ENCODE measurements around the gene ZSCAN10.
A peak's percentile ranks its signal among the peaks of the same experiment; 100 is the strongest.

The ZSCAN10 gene

GRCh38 chr16:3106205-3106928 lies 7.3 kb upstream of the ZSCAN10 start:
- no peaks in the 10 kb centered on the region for H3K9me2 ChIP-seq (replicated peaks; ENCODE audit: low read depth, low read length)
- no peaks in the 10 kb centered on the region for H3K79me2 ChIP-seq (ENCODE audit: insufficient read depth, low read length)
- no peak for TF ChIP-seq CTCF (conservative IDR thresholded peaks at IDR 0.05; ENCODE audit: low read length)
- no peak for TF ChIP-seq EZH2phosphoT487 (IDR thresholded peaks at IDR 0.05; ENCODE audit: borderline replicate concordance)
- H3K4me3 ChIP-seq (ENCODE audit: low read length, poor library complexity, severe bottlenecking), result peak overlapping the region; percentile 76
- H3K9ac ChIP-seq (ENCODE audit: low read depth, low read length, poor library complexity, severe bottlenecking), result peak overlapping the region; percentile 91
- no peaks in the 10 kb centered on the region for H3K4me1 ChIP-seq (ENCODE audit: insufficient read depth, low read length, poor library complexity, severe bottlenecking)
- H4K20me1 ChIP-seq (ENCODE audit: insufficient read depth, low read length, poor library complexity, severe bottlenecking), result no peaks in the 10 kb centered on the region
- peak overlapping the region; percentile 73 for H2AFZ ChIP-seq (ENCODE audit: low read length)
- no peaks in the 10 kb centered on the region for H3K27me3 ChIP-seq (ENCODE audit: insufficient read depth, low read length, poor library complexity, severe bottlenecking)
- H3K36me3 ChIP-seq (ENCODE audit: insufficient read depth, low read length), result no peaks in the 10 kb centered on the region
- H3F3A ChIP-seq (ENCODE audit: low read depth), result no peaks in the 10 kb centered on the region
- H3K9me3 ChIP-seq (ENCODE audit: insufficient read depth, low read depth, low read length), result no peaks in the 10 kb centered on the region
- peak overlapping the region; percentile 75 for H3K4me2 ChIP-seq (ENCODE audit: low read depth, low read length, poor library complexity, severe bottlenecking)

DNA sequence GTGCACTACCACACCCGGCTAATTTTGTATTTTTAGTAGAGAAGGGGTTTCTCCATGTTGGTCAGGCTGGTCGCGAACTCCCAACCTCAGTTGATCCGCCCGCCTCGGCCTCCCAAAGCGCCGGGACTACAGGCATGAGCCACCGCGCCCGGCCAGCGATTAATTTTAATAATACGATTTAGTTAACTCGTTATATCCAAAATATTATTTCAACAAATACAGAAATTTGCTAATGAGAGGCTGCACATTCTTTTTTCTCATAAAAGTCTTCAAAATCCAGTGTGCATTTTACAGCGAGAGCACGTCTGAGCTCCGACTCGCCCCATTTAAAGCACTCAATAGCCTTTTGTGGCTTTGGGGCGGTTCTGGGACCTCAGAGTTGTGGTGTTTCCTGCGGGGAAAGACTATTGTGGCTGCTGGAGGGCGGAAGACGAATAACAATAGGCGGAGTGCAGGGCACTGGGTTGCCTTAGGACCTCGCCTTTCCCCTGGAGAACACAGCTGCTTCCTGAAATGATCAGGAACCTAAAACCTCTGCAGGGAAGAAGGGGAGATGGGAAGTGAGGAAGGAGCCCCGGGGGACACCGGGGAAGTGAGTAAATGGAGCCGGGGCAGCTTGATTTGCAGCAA lies 2.9 kb upstream of the ZSCAN10 start:
- no peaks in the 10 kb centered on the region for H3K79me2 ChIP-seq (ENCODE audit: insufficient read depth, low read length)
- no peaks in the 10 kb centered on the region for H3K27me3 ChIP-seq (ENCODE audit: insufficient read depth, low read length, poor library complexity, severe bottlenecking)
- no peaks in the 10 kb centered on the region for H3K9me2 ChIP-seq (replicated peaks; ENCODE audit: low read depth, low read length)
- H3K4me3 ChIP-seq (ENCODE audit: low read length, poor library complexity, severe bottlenecking), result no peak overlapping the region
- no peaks in the 10 kb centered on the region for H3F3A ChIP-seq (ENCODE audit: low read depth)
- TF ChIP-seq CTCF (conservative IDR thresholded peaks at IDR 0.05; ENCODE audit: low read length) (no peak), EZH2phosphoT487 (IDR thresholded peaks at IDR 0.05; ENCODE audit: borderline replicate concordance) (no peak)
- no peaks in the 10 kb centered on the region for H3K4me1 ChIP-seq (ENCODE audit: insufficient read depth, low read length, poor library complexity, severe bottlenecking)
- no peaks in the 10 kb centered on the region for H4K20me1 ChIP-seq (ENCODE audit: insufficient read depth, low read length, poor library complexity, severe bottlenecking)
- no peaks in the 10 kb centered on the region for H3K36me3 ChIP-seq (ENCODE audit: insufficient read depth, low read length)
- no peak overlapping the region for H3K4me2 ChIP-seq (ENCODE audit: low read depth, low read length, poor library complexity, severe bottlenecking)
- H3K9me3 ChIP-seq (ENCODE audit: insufficient read depth, low read depth, low read length), result no peaks in the 10 kb centered on the region
- H3K9ac ChIP-seq (ENCODE audit: low read depth, low read length, poor library complexity, severe bottlenecking), result no peak overlapping the region
- H2AFZ ChIP-seq (ENCODE audit: low read length), result no peak overlapping the region

DNA sequence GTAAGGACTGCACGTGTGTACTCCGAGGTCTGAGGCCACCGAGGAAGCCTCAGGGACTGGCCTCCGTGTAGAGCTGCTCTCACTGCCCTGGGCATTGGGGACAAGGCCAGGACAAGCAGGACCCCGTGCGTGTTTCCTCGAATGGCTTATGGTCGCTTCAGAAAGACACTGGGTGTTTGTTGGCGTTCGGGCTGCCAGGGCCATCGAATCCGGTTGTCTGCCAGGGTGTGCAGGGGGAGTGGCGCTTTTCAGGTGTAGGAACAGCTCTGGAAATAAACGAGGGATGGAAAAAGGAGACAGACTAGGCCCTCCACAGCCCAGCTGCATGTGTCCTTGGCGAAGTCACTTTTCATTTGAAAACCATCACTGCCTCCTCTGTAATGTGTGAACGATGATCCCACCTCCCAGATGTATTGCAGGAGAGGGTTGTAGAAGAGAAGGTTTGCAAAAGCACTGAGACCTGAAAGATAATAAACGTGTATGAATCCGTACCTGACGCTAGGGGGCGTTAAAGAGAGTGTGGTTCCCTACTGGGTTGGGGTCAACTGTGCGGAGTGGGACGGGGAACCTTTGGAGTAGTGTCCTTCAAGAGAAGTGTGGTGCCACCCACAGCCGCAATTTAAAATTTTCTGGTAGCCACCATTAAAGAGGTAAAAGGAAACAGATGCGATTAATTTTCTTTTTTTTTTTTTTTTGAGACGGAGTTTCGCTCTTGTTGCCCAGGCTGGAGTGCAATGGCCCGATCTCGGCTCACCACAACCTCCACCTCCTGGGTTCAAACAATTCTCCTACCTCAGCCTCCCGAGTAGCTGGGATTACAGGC lies 2.1 kb upstream of the ZSCAN10 start:
- H3K4me2 ChIP-seq (ENCODE audit: low read depth, low read length, poor library complexity, severe bottlenecking), result no peak overlapping the region
- H3F3A ChIP-seq (ENCODE audit: low read depth), result no peaks in the 10 kb centered on the region
- peaks cover under 1% of the 10 kb centered on the region for H3K4me1 ChIP-seq (ENCODE audit: insufficient read depth, low read length, poor library complexity, severe bottlenecking)
- no peak overlapping the region for H3K9ac ChIP-seq (ENCODE audit: low read depth, low read length, poor library complexity, severe bottlenecking)
- H3K9me2 ChIP-seq (replicated peaks; ENCODE audit: low read depth, low read length), result no peaks in the 10 kb centered on the region
- H3K4me3 ChIP-seq (ENCODE audit: low read length, poor library complexity, severe bottlenecking), result no peak overlapping the region
- H3K79me2 ChIP-seq (ENCODE audit: insufficient read depth, low read length), result no peaks in the 10 kb centered on the region
- no peak for TF ChIP-seq EZH2phosphoT487 (IDR thresholded peaks at IDR 0.05; ENCODE audit: borderline replicate concordance)
- TF ChIP-seq CTCF (conservative IDR thresholded peaks at IDR 0.05; ENCODE audit: low read length), result peak; percentile 53
- H3K27me3 ChIP-seq (ENCODE audit: insufficient read depth, low read length, poor library complexity, severe bottlenecking), result no peaks in the 10 kb centered on the region
- no peak overlapping the region for H2AFZ ChIP-seq (ENCODE audit: low read length)
- H3K9me3 ChIP-seq (ENCODE audit: insufficient read depth, low read depth, low read length), result no peaks in the 10 kb centered on the region
- no peaks in the 10 kb centered on the region for H3K36me3 ChIP-seq (ENCODE audit: insufficient read depth, low read length)
- H4K20me1 ChIP-seq (ENCODE audit: insufficient read depth, low read length, poor library complexity, severe bottlenecking), result no peaks in the 10 kb centered on the region

Measured in Loucy (cell line).